H1 (cell line): ENCODE data around the gene CNNM2. TPM values are rescaled to one million over a fixed set of nuclear protein-coding genes. Genes with fewer than 3 reads are reported as not detected.

ENCODE experiments used
- CTCF ChIA-PET: fragments of 300-600 bp; sonication (Branson Sonifier 250); formaldehyde crosslinking; loops from one replicate; lab custom pipeline; 2021; ENCODE audit not compliant: partially characterized antibody; lab: Charles Lee
- POLR2A ChIA-PET: fragments of 300-600 bp; sonication (Branson Sonifier 250); formaldehyde crosslinking; loops from one replicate; lab custom pipeline; 2021; ENCODE audit warnings: inconsistent platforms; ENCODE audit not compliant: partially characterized antibody; lab: Charles Lee
- DNase-seq, 2 experiments: peaks; one replicate each; pipeline versions ENCODE4 v3.0.0 to v3.0.0-alpha.2; 2010 to 2022; ENCODE audit warnings: low spot score in 2 of 2, low read depth in 1 of 2, mixed read lengths in 1 of 2
- FAIRE-seq: peaks from 2 replicates; lab custom pipeline; 2011; peaks lifted over from hg19 to GRCh38; lab: Jason Lieb, UNC
- H2AFZ ChIP-seq: 2 replicates; pipeline ENCODE4 v1.8.1; 2012; ENCODE audit warnings: low read length, inconsistent platforms
- H2AK5ac ChIP-seq: 2 replicates; pipeline ENCODE4 v1.6.1; 2013; ENCODE audit warnings: low read depth, low read length
- H2BK120ac ChIP-seq: replicated peaks from 2 replicates; pipeline ENCODE3; 2013; ENCODE audit warnings: low read depth, low read length, inconsistent platforms
- H2BK12ac ChIP-seq: 2 replicates; pipeline ENCODE4 v1.6.1; 2013; ENCODE audit warnings: low read depth, low read length
- H2BK15ac ChIP-seq: 2 replicates; pipeline ENCODE4 v1.6.1; 2013; ENCODE audit warnings: low read length
- H2BK20ac ChIP-seq: 2 replicates; pipeline ENCODE4 v1.6.1; 2013; ENCODE audit warnings: low read length
- H2BK5ac ChIP-seq: 2 replicates; pipeline ENCODE4 v1.6.1; 2013; ENCODE audit warnings: low read depth, low read length
- H3K14ac ChIP-seq: 2 replicates; pipeline ENCODE4 v1.6.1; 2013; ENCODE audit warnings: inconsistent platforms; ENCODE audit not compliant: insufficient read length
- H3K18ac ChIP-seq: 2 replicates; pipeline ENCODE4 v1.6.1; 2013; ENCODE audit warnings: low read length; ENCODE audit errors: extremely low read depth
- H3K23ac ChIP-seq: 2 replicates; pipeline ENCODE4 v1.6.1; 2013; ENCODE audit warnings: inconsistent platforms; ENCODE audit not compliant: insufficient read length
- H3K23me2 ChIP-seq: 2 replicates; pipeline ENCODE4 v1.6.1; 2013; ENCODE audit warnings: low read depth, low read length
- H3K27ac ChIP-seq: 2 replicates; pipeline ENCODE4 v1.6.1; 2011; ENCODE audit warnings: low read depth, low read length, inconsistent platforms
- H3K27me3 ChIP-seq, 4 experiments: replicated peaks in 1 of 4; 1 replicate in 1 of 4; 2 replicates in 3 of 4; pipeline versions ENCODE4 v1.6.1 to v1.8.1; 2011 to 2013; ENCODE audit warnings: low read length in 3 of 4, mild to moderate bottlenecking in 3 of 4, inconsistent platforms in 2 of 4, mixed read lengths in 2 of 4, moderate library complexity in 1 of 4; ENCODE audit not compliant: control insufficient read depth in 3 of 4, insufficient read depth in 3 of 4; ENCODE audit errors: extremely low read depth in 1 of 4
- H3K36me3 ChIP-seq, 4 experiments: 2 replicates each; pipeline versions ENCODE4 v1.6.1 to v1.8.1; 2011 to 2013; ENCODE audit warnings: mild to moderate bottlenecking in 4 of 4, low read length in 3 of 4, moderate library complexity in 2 of 4, control low read depth in 1 of 4, inconsistent platforms in 1 of 4; ENCODE audit not compliant: insufficient read depth in 4 of 4, control insufficient read depth in 2 of 4
- H3K4ac ChIP-seq: replicated peaks from 2 replicates; pipeline ENCODE3; 2013; ENCODE audit warnings: low read length, low read depth, mixed read lengths, inconsistent platforms; ENCODE audit not compliant: insufficient read length
- H3K4me1 ChIP-seq, 4 experiments: replicated peaks in 1 of 4; 1 replicate in 1 of 4; 2 replicates in 3 of 4; pipeline versions ENCODE4 v1.6.1 to v1.8.1; 2011 to 2013; ENCODE audit warnings: low read length in 3 of 4, inconsistent platforms in 2 of 4, mixed read lengths in 1 of 4; ENCODE audit not compliant: insufficient read depth in 4 of 4, control insufficient read depth in 3 of 4
- H3K4me2 ChIP-seq, 2 experiments: 2 replicates each; pipeline versions ENCODE4 v1.6.1 to v1.8.1; 2011 to 2013; ENCODE audit warnings: low read depth in 2 of 2, low read length in 2 of 2, control low read depth in 1 of 2, inconsistent platforms in 1 of 2, mild to moderate bottlenecking in 1 of 2; ENCODE audit not compliant: insufficient read depth in 1 of 2
- H3K4me3 ChIP-seq, 4 experiments: fragments of 200-600, 300-600 bp in 1 of 4; sonication (generic), shearing (Covaris generic), sonication (Bioruptor Twin) in 1 of 4; 2 replicates each; pipeline versions ENCODE4 v1.5.1 to v1.8.1; 2011 to 2016; ENCODE audit warnings: low read length in 4 of 4, low read depth in 3 of 4, control low read depth in 2 of 4, inconsistent platforms in 2 of 4, mild to moderate bottlenecking in 2 of 4, mixed read lengths in 1 of 4, moderate library complexity in 1 of 4; ENCODE audit not compliant: insufficient read depth in 2 of 4; ENCODE audit errors: extremely low read depth in 1 of 4
- H3K56ac ChIP-seq: replicated peaks from 2 replicates; pipeline ENCODE3; 2013; ENCODE audit warnings: low read depth, mild to moderate bottlenecking, mixed read lengths, low read length, inconsistent platforms; ENCODE audit not compliant: insufficient read length
- H3K79me1 ChIP-seq: 2 replicates; pipeline ENCODE4 v1.6.1; 2013; ENCODE audit warnings: low read depth, low read length, control low read depth
- H3K79me2 ChIP-seq, 2 experiments: 2 replicates each; pipeline versions ENCODE4 v1.6.1 to v1.8.1; 2012 to 2013; ENCODE audit warnings: low read length in 2 of 2, mild to moderate bottlenecking in 2 of 2, inconsistent platforms in 1 of 2; ENCODE audit not compliant: insufficient read depth in 2 of 2, control insufficient read depth in 1 of 2
- H3K9ac ChIP-seq, 4 experiments: replicated peaks in 1 of 4; 1 replicate in 1 of 4; 2 replicates in 3 of 4; pipeline versions ENCODE4 v1.6.1 to v1.8.1; 2011 to 2013; ENCODE audit warnings: low read depth in 3 of 4, low read length in 3 of 4, control low read depth in 2 of 4, mild to moderate bottlenecking in 2 of 4, moderate library complexity in 2 of 4, inconsistent platforms in 1 of 4; ENCODE audit errors: extremely low read depth in 1 of 4
- H3K9me3 ChIP-seq, 2 experiments: 2 replicates each; pipeline versions ENCODE4 v1.6.1 to v1.8.1; 2012 to 2013; ENCODE audit warnings: mild to moderate bottlenecking in 2 of 2, moderate library complexity in 2 of 2, control low read depth in 1 of 2, inconsistent platforms in 1 of 2, low read depth in 1 of 2, low read length in 1 of 2, mixed read lengths in 1 of 2; ENCODE audit not compliant: insufficient read depth in 2 of 2
- H4K20me1 ChIP-seq, 2 experiments: replicated peaks in 1 of 2; 2 replicates each; pipeline versions ENCODE3 to v1.8.1; 2011 to 2013; ENCODE audit warnings: inconsistent platforms in 2 of 2, low read length in 2 of 2, mild to moderate bottlenecking in 1 of 2; ENCODE audit not compliant: insufficient read depth in 2 of 2, control insufficient read depth in 1 of 2
- H4K5ac ChIP-seq: 2 replicates; pipeline ENCODE4 v1.6.1; 2013; ENCODE audit warnings: low read length, low read depth, mixed read lengths, inconsistent platforms; ENCODE audit not compliant: insufficient read length
- H4K8ac ChIP-seq: 2 replicates; pipeline ENCODE4 v1.8.0; 2013; ENCODE audit warnings: mild to moderate bottlenecking, moderate library complexity, low read length, inconsistent platforms; ENCODE audit not compliant: insufficient read depth; ENCODE audit errors: extremely low read depth
- H4K91ac ChIP-seq: replicated peaks from 2 replicates; pipeline ENCODE3; 2013; ENCODE audit warnings: low read length, mixed read lengths, inconsistent platforms; ENCODE audit not compliant: insufficient read length
- CBX8 ChIP-seq: fragments of 300-800, 300-1000 bp; sonication (generic); IDR thresholded peaks from 2 replicates; pipeline ENCODE4 v1.7.1; 2016; ENCODE audit warnings: low read depth, low read length, borderline replicate concordance
- CTBP2 ChIP-seq: IDR thresholded peaks from 2 replicates; pipeline ENCODE4 v1.7.0; 2011; ENCODE audit warnings: borderline replicate concordance, mild to moderate bottlenecking, moderate library complexity, mixed read lengths, low read length; ENCODE audit not compliant: insufficient read depth, insufficient read length
- PHF8 ChIP-seq: fragments of 200-600 bp; sonication (generic); conservative IDR thresholded peaks from 2 replicates; pipeline ENCODE4 v1.7.1; 2012; ENCODE audit warnings: low read depth, mild to moderate bottlenecking, inconsistent platforms, low read length, moderate library complexity
- SIN3A ChIP-seq, 2 experiments: IDR thresholded peaks in 1 of 2; conservative IDR thresholded peaks in 1 of 2; 2 replicates each; pipeline ENCODE4 v1.6.1; 2011 to 2012; ENCODE audit warnings: low read length in 2 of 2, improper control_type of control experiment in 1 of 2, low read depth in 1 of 2, mild to moderate bottlenecking in 1 of 2
- ZNF274 ChIP-seq: IDR thresholded peaks from 2 replicates; pipeline ENCODE4 v1.7.0; 2012; ENCODE audit warnings: low read length, borderline replicate concordance; ENCODE audit errors: extremely low read depth
- WGBS, 2 experiments: shearing (Covaris generic) in 1 of 2; methylation state at CpG; one replicate each; pipeline versions ENCODE4 v1.1.6 to v1.1.7; 2013 to 2015; ENCODE audit warnings: low lambda C conversion rate in 2 of 2, mixed read lengths in 2 of 2, inconsistent platforms in 1 of 2, low coverage in 1 of 2, missing lambda C conversion rate in 1 of 2; ENCODE audit not compliant: insufficient replicate concordance in 2 of 2, insufficient coverage in 1 of 2, insufficient read length in 1 of 2; ENCODE audit errors: extremely low coverage in 1 of 2, missing lambda C conversion rate in 1 of 2; 5-methylcytosine and 5-hydroxymethylcytosine counted together
- polyA plus RNA-seq, 7 experiments: library from polyadenylated mRNA; depleted of rRNA in 3 of 7; stranded (reverse) in 5 of 7; unstranded in 2 of 7; fragments of >200 nt in 5 of 7; fragments of 200-250 nt in 2 of 7; gene quantifications; 1 replicate in 5 of 7; 2 replicates in 1 of 7; 4 replicates in 1 of 7; pipeline versions ENCODE4 v1.2.1 to v1.2.3, GENCODE V29; 2011 to 2013; ENCODE audit warnings: missing spikeins in 2 of 7, mixed read lengths in 2 of 7
- total RNA-seq: library from RNA; stranded (reverse); fragmentation: NEBNext Ultra II Directional; extraction: Animal tissue kit (Norgen Biotek cat#: 25700); gene quantifications from 2 replicates; pipeline ENCODE4 v1.2.1, GENCODE V29; 2021

The CNNM2 gene
- total and polyA plus RNA-seq, 2 of the 8 experiments (the other 6 are each of a cell fraction or from before 2014, with no cell fraction given), result 7.3 to 23.6 TPM

- WGBS, 2 experiments, result 80% methylated on average over 15 of the region's 15 CpGs; no CpG with 5 or more reads in 1 of the 2 experiments
- H2BK5ac ChIP-seq, result no peak overlapping the region
- H3K27me3 ChIP-seq, result no peaks in the 10 kb centered on the region
- no peak overlapping the region for H4K5ac ChIP-seq
- H3K4me1 ChIP-seq, result peaks cover 0 to 10% (median 4%) of the 10 kb centered on the region in 4 experiments; a peak in 3 of 7 replicates
- no peaks in the 10 kb centered on the region for H3K9me3 ChIP-seq
- 0 out of 2 replicates have a peak overlapping the region, but pooled peaks have one; percentile 31 for H2BK12ac ChIP-seq
- H3K23me2 ChIP-seq, result no peaks in the 10 kb centered on the region
- no peak overlapping the region for H3K4me3 ChIP-seq
- FAIRE-seq, result peak; percentile 36
- H3K56ac ChIP-seq, result no peak overlapping the region
- CTCF ChIA-PET, result interaction anchor here (0.5 to 6.2 kb wide), 15 partner anchors 8 to 239 kb away, joined by 3 to 40 read pairs (median 3); partner anchors contain the start of gene CNNM2
- POLR2A ChIA-PET, result interaction anchor here (0.5 to 4.5 kb wide), 3 partner anchors 121 to 1210 kb away, joined by 3 to 22 read pairs (median 4); partner anchors contain the start of gene CNNM2
- H3K9ac ChIP-seq, result no peak overlapping the region
- no peak overlapping the region for H3K27ac ChIP-seq
- no peak overlapping the region for H2BK15ac ChIP-seq
- H3K79me2 ChIP-seq, result no peaks in the 10 kb centered on the region
- no peak overlapping the region for H4K8ac ChIP-seq
- H4K91ac ChIP-seq, result no peak overlapping the region
- H2BK120ac ChIP-seq, result no peak overlapping the region
- H3K18ac ChIP-seq, result no peak overlapping the region
- no peaks in the 10 kb centered on the region for H3K36me3 ChIP-seq
- no peaks in the 10 kb centered on the region; the same call in 1 of the 2 replicates for H3K79me1 ChIP-seq
- H2BK20ac ChIP-seq, result no peak overlapping the region
- no peak overlapping the region for H3K14ac ChIP-seq
- peak overlapping the region in 1 of 2 experiments; percentile 34; a peak in 1 of 4 replicates for H3K4me2 ChIP-seq
- no peak overlapping the region for H3K23ac ChIP-seq
- peak in 1 of 2 experiments; percentile 58 for DNase-seq
- H2AK5ac ChIP-seq, result no peak overlapping the region
- no peak overlapping the region for H2AFZ ChIP-seq
- H3K4ac ChIP-seq, result no peak overlapping the region
- no peaks in the 10 kb centered on the region for H4K20me1 ChIP-seq
- TF ChIP-seq PHF8, result no peak
- no peak for TF ChIP-seq CTBP2
- no peak for TF ChIP-seq ZNF274
- TF ChIP-seq SIN3A (conservative IDR thresholded peaks at IDR 0.05 in 1 of 2, IDR thresholded peaks at IDR 0.05 in 1 of 2; ENCODE audit: low read depth in 1 of 2, low read length in 2 of 2), result no peak
- no peak for TF ChIP-seq CBX8
Observed at GRCh38 chr10:103062854-103063590, 144.9 kb downstream of the CNNM2 start.
